Caco-2 (cell line): ENCODE data around the gene ERO1A. TPM values are rescaled to one million over a fixed set of nuclear protein-coding genes. Genes with fewer than 3 reads are reported as not detected.

Experiments
- Bru-seq: library from RNA; stranded (reverse); fragments of 400-500 nt; gene quantifications from one replicate; lab custom pipeline; 2021; lab: Mats Ljungman, UMichigan
- BruChase-seq, 2 experiments: library from RNA; stranded (reverse); fragments of 400-500 nt; gene quantifications; one replicate each; lab custom pipeline; 2021; lab: Mats Ljungman, UMichigan
- BruUV-seq: library from RNA; stranded (reverse); fragments of 400-500 nt; replicated peaks from 2 replicates; lab custom pipeline; 2021; lab: Mats Ljungman, UMichigan
- CTCF ChIA-PET: fragments of 300-600 bp; sonication (Branson Sonifier 250); formaldehyde crosslinking; loops from one replicate; lab custom pipeline; 2022; ENCODE audit warnings: antibody characterized with exemption; lab: Charles Lee
- POLR2A ChIA-PET: fragments of 300-600 bp; sonication (Branson Sonifier 250); formaldehyde crosslinking; loops from one replicate; lab custom pipeline; 2022; ENCODE audit warnings: antibody characterized with exemption; lab: Charles Lee
- DNase-seq, 2 experiments: peaks; one replicate each; pipeline versions ENCODE4 v3.0.0 to v3.0.0-alpha.2; 2020 to 2022
- H3K27me3 ChIP-seq: replicated peaks from 2 replicates; pipeline ENCODE4 v1.6.0; 2011; ENCODE audit warnings: low read length; ENCODE audit not compliant: control insufficient read depth, insufficient read depth
- H3K36me3 ChIP-seq: 2 replicates; pipeline ENCODE4 v1.5.1; 2011; ENCODE audit warnings: low read length; ENCODE audit not compliant: control insufficient read depth, insufficient read depth
- H3K4me1 ChIP-seq: fragments of 250-450 bp; sonication (Bioruptor Pico); 2 replicates; pipeline ENCODE4 v1.5.1; 2020; ENCODE audit warnings: mild to moderate bottlenecking
- H3K4me3 ChIP-seq: 2 replicates; pipeline ENCODE4 v1.5.1; 2011; ENCODE audit warnings: low read depth, mild to moderate bottlenecking, control low read depth, low read length
- H3K9me3 ChIP-seq: fragments of 250-450 bp; sonication (Bioruptor Pico); 2 replicates; pipeline ENCODE4 v1.5.1; 2020; ENCODE audit warnings: mild to moderate bottlenecking, moderate library complexity
- H3K27ac Mint-ChIP-seq: one replicate; pipeline ENCODE4 v1.8.0; 2022; ENCODE audit warnings: mixed read lengths; ENCODE audit not compliant: unreplicated experiment
- H3K27me3 Mint-ChIP-seq: one replicate; pipeline ENCODE4 v1.8.0; 2022; ENCODE audit warnings: mixed read lengths; ENCODE audit not compliant: insufficient read depth, unreplicated experiment
- H3K36me3 Mint-ChIP-seq: one replicate; pipeline ENCODE4 v1.8.0; 2022; ENCODE audit warnings: mild to moderate bottlenecking, mixed read lengths; ENCODE audit not compliant: insufficient read depth, unreplicated experiment
- H3K4me1 Mint-ChIP-seq: one replicate; pipeline ENCODE4 v1.8.0; 2022; ENCODE audit warnings: low read depth, mixed read lengths; ENCODE audit not compliant: unreplicated experiment
- H3K4me3 Mint-ChIP-seq: one replicate; pipeline ENCODE4 v1.8.0; 2022; ENCODE audit warnings: mild to moderate bottlenecking, moderate library complexity, mixed read lengths; ENCODE audit not compliant: unreplicated experiment
- H3K9me3 Mint-ChIP-seq: one replicate; pipeline ENCODE4 v1.8.0; 2022; ENCODE audit warnings: mixed read lengths; ENCODE audit not compliant: unreplicated experiment
- CTCF ChIP-seq, 2 experiments: fragments of 200-600 bp in 1 of 2; IDR thresholded peaks; 1 replicate in 1 of 2; 2 replicates in 1 of 2; pipeline versions ENCODE4 v1.5.1 to v1.8.0; 2011 to 2022; ENCODE audit warnings: antibody characterized with exemption in 1 of 2, control low read depth in 1 of 2, inconsistent platforms in 1 of 2, low read depth in 1 of 2, low read length in 1 of 2, mild to moderate bottlenecking in 1 of 2, moderate library complexity in 1 of 2; ENCODE audit not compliant: insufficient read depth in 1 of 2, severe bottlenecking in 1 of 2, unreplicated experiment in 1 of 2
- intact Hi-C: fragments of 100-400 bp; cut with micrococcal nuclease; formaldehyde crosslinking; loops from one replicate; pipeline ENCODE4 v1.10.0; 2022; ENCODE audit not compliant: unreplicated experiment
- long read RNA-seq: library from polyadenylated mRNA; stranded (forward); transcript quantifications from one replicate; pipeline ENCODE4 v2.0.0, GENCODE V29; 2022
- total RNA-seq: library from RNA; stranded (reverse); gene quantifications from 2 replicates; pipeline ENCODE4 v1.2.3, GENCODE V29; 2022

ERO1A gene
- 73.6 and 83.4 TPM in 2 replicates for total RNA-seq
- percentile 81 among the genes with signal in this experiment for Bru-seq, nascent RNA
- percentile 83 among the genes with signal in this experiment for BruChase-seq, experiment 1, labeled RNA remaining after a 2-hour chase
- percentile 93 among the genes with signal in this experiment for BruChase-seq, experiment 2, labeled RNA remaining after a 6-hour chase
- long read RNA-seq, partial matches to known transcripts, result 3 of 12 reads
- long read RNA-seq, other reads (novel, unspliced or antisense), result 9 of 12 reads

- ChIA-PET CTCF (interaction anchor here (0.9 to 1.0 kb wide), 2 partner anchors 34 to 81 kb away, joined by 3 to 4 read pairs; partner anchors contain the start of gene STYX), POLR2A (interaction anchor here (0.6 kb wide), 1 partner anchor 12 kb away, joined by 3 read pairs; no protein-coding TSS in a partner anchor)
- H3K27me3 Mint-ChIP-seq, result no peaks in the 10 kb centered on the region
- Histone ChIP-seq H3K4me3 (peak within 1 kb of the TSS; percentile 71), H3K9me3 (no peaks in the 10 kb centered on the region), H3K27me3 (no peaks in the 10 kb centered on the region), H3K36me3 (no peaks in the 10 kb centered on the region), H3K4me1 (peaks cover 23% of the 10 kb centered on the region)
- no TSS peak for BruUV-seq
- no peak for TF ChIP-seq CTCF (IDR thresholded peaks at IDR 0.05; ENCODE audit: insufficient read depth in 1 of 2, low read depth in 1 of 2, low read length in 1 of 2, severe bottlenecking in 1 of 2, unreplicated experiment in 1 of 2)
- DNase-seq, result peak; percentile 81 to 90
- no peaks in the 10 kb centered on the region for H3K36me3 Mint-ChIP-seq
- H3K27ac Mint-ChIP-seq, result peak within 1 kb of the TSS; percentile 81
- peak within 1 kb of the TSS; percentile 93 for H3K4me3 Mint-ChIP-seq
- H3K4me1 Mint-ChIP-seq, result peaks cover 38% of the 10 kb centered on the region
- intact Hi-C loops, result loop anchor here (10.0 kb wide), 1 partner anchor 141 kb away; the partner anchor contains the start of genes GPR137C and TXNDC16
- H3K9me3 Mint-ChIP-seq, result no peaks in the 10 kb centered on the region
Observed at GRCh38 chr14:52695481-52696091, at the start of gene ERO1A. Gene ERO1A (minus strand): TSS chr14:52695558. CDS start chr14:52695481, 77 bp downstream.

GRCh38 chr14:52741865-52742264 is 46.5 kb upstream of the ERO1A start:
- no peak for DNase-seq
- intact Hi-C loops, result no loop called here
- Histone ChIP-seq H3K9me3 (no peaks in the 10 kb centered on the region), H3K4me3 (no peak overlapping the region), H3K36me3 (no peaks in the 10 kb centered on the region), H3K4me1 (no peaks in the 10 kb centered on the region), H3K27me3 (no peaks in the 10 kb centered on the region)
- BruUV-seq, result no TSS peak
- Mint-ChIP-seq H3K4me3 (no peak overlapping the region), H3K27ac (no peak overlapping the region), H3K4me1 (no peaks in the 10 kb centered on the region), H3K36me3 (no peaks in the 10 kb centered on the region), H3K27me3 (no peaks in the 10 kb centered on the region), H3K9me3 (no peaks in the 10 kb centered on the region)
- TF ChIP-seq CTCF (IDR thresholded peaks at IDR 0.05; ENCODE audit: insufficient read depth in 1 of 2, low read depth in 1 of 2, low read length in 1 of 2, severe bottlenecking in 1 of 2, unreplicated experiment in 1 of 2), result no peak
- POLR2A ChIA-PET, result no interaction called here
- CTCF ChIA-PET, result interaction anchor here (0.9 kb wide), 1 partner anchor 50 kb away, joined by 3 read pairs; no protein-coding TSS in a partner anchor

GRCh38 chr14:52740751-52741150 is 45.4 kb upstream of the ERO1A start:
- no peak for DNase-seq
- intact Hi-C loops, result no loop called here
- Histone ChIP-seq H3K4me1 (peaks cover 7% of the 10 kb centered on the region; the same call in 1 of the 2 replicates), H3K9me3 (no peaks in the 10 kb centered on the region), H3K4me3 (no peak overlapping the region), H3K36me3 (no peaks in the 10 kb centered on the region), H3K27me3 (no peaks in the 10 kb centered on the region)
- H3K27me3 Mint-ChIP-seq, result no peaks in the 10 kb centered on the region
- TF ChIP-seq CTCF (IDR thresholded peaks at IDR 0.05; ENCODE audit: insufficient read depth in 1 of 2, low read depth in 1 of 2, low read length in 1 of 2, severe bottlenecking in 1 of 2, unreplicated experiment in 1 of 2), result no peak
- H3K9me3 Mint-ChIP-seq, result no peaks in the 10 kb centered on the region
- ChIA-PET CTCF (no interaction called here), POLR2A (no interaction called here)
- peaks cover 6% of the 10 kb centered on the region for H3K4me1 Mint-ChIP-seq
- H3K27ac Mint-ChIP-seq, result no peak overlapping the region
- no peaks in the 10 kb centered on the region for H3K36me3 Mint-ChIP-seq
- no TSS peak for BruUV-seq
- H3K4me3 Mint-ChIP-seq, result no peak overlapping the region
